Skeletal muscle cell (primary cell): ENCODE data around the gene RIIAD1.
A peak's percentile ranks its signal among the peaks of the same experiment; 100 is the strongest.

ENCODE experiments used
- DNase-seq: peaks from one replicate; pipeline ENCODE4 v3.0.0-alpha.2; 2010; ENCODE audit warnings: low read depth
- H3K4me3 ChIP-seq: 2 replicates; pipeline ENCODE4 v1.5.1; 2011; ENCODE audit warnings: low read depth, mild to moderate bottlenecking, control low read depth, low read length, moderate library complexity

Gene RIIAD1

DNA sequence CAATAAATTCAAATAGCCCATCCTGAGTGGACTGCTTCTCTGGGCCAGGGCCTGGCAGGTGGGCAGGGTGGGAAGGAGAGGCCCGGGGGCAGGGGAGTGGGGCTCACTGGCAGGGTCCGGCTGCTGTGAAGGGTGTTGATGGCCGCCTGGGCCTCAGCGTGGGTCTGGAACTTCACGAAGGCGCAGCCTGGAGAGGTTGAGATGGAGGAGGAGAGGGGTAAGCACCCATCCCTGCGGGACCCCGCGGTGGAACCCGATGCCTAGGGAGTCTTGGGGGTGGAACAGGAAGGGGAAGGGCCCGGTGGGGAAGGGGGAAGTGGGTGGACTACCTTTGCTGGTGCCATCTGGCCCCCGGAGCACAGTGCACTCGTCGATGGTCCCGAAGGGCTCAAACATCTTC lies 12.4 kb upstream of the RIIAD1 start:
- no peak overlapping the region for H3K4me3 ChIP-seq
- no peak for DNase-seq

DNA sequence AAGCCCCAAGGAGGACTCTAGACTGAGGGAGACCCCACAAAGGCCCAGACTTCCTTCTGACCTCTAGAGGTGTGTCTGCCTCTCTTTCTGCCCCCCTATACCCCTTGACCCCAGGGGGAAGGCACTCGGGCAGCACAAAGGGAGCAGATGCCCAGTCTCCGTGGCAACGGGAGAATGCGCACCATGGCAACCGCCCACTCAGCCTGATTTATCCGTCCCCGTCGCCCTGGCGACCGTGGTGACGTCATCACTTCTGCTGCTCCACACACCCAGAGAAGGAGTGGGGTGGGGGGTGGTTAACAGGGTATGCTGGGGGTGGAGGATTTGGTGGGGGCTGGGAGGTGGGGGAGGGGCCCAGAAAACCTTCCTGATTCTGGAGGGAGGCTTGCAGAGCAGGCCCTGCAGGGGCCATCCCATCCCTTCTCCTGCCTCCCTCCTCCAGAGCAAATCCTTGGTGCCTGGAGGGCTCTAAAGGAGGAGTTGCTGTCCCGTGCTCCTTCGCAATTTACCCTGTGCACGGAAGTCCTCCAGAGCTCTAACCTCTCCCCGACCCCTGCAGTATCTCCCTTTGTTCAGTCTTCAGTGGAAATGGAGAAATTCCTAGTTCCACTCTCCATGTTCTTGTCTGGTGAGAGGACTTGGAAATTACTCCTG lies 11.0 kb upstream of the RIIAD1 start:
- no peak for DNase-seq
- H3K4me3 ChIP-seq, result no peak overlapping the region

DNA sequence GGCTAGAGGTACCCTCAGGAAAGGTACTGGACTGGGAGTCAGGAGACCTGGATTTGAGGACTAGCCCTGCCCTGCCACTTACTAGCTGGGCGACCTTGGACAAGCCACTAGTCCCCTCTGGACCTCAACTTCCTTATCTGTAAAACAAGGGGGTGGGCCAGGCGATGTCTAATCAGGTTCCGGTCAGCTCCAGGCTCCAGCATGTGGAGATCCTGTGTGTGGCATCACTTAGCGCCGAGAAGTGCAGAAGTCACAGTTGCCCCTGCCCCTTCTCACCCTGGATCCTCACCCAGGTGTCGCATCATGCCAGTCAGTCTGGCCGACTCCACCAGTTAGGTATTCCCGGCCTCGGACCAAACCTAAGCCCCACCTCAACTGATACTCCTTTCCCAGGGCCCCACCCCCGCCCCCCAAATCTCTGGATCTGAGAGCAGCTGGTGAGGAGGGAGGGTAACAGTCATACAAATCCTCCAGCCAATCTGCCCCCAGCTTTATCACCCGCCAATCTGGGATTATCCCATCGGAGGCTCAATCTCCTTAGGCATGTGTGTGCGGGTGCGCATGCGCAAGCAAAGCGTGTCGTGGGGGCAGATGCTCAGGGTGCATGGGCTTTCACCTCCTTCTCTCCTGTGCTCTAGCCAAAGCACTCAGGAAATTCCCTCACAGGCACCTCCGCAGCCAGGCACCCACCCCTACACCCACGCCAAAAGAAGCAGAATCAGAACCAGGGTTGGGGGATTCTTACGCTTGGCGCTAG lies 10.1 kb upstream of the RIIAD1 start:
- no peak overlapping the region for H3K4me3 ChIP-seq
- no peak for DNase-seq

DNA sequence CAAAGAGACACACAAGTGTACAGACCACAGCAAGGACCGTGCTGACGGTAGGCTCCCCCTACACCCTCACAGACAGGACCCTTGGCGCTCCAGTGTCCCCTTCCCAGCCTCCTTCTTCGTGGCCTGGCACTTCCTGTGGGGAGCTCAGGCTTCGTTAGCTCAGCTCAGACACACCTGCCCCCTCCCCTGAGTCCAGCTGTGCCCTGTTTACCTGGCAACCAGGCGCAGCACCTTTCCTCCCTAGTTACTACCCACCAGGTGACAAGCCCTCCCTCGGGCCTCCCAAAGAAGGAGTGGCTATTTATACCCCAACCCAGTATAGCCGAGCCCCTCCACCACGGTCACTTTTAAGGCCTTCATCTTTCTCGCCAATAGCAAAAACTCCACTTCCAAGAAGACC lies 9.4 kb upstream of the RIIAD1 start:
- DNase-seq, result no peak
- H3K4me3 ChIP-seq, result no peak overlapping the region

DNA sequence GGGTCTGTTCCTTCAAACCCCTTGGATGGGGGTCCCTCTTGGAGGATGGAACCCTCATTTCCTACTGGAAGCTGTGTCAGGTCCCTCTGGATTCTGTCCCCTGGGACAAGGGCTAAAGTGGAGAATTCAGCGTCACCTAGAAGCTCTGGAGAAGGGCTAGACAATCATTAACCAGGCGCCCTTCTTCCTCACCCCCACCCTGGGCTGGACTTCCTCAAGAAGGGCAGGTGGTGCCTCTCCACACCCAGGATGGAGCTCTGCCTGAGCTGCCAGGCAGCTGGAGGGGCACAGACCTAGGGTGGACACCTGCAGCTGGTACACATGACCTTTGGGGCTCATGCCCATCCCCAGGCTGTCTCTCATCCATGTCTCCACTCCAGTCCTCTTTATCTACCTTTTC lies 8.3 kb upstream of the RIIAD1 start:
- H3K4me3 ChIP-seq, result no peak overlapping the region
- no peak for DNase-seq

DNA sequence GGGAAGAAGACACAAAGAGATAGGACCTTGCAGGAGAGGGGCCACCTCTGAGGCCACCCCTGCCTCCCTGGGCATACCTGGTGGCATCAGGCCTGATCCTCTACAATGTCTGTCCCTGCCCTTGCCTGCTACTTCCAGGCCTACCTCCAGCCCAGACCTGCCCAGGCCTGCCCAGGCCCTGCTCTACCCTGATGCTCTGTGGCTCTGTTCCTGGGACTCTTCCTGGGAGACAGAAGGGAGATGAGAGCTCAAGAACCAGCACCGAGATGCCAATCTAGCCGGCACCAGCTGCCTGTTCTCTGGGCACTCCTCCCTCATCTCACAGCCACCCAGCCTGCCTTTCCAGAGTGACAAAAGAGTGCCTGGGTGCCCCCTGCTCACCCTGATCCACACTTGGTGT lies 7.4 kb upstream of the RIIAD1 start:
- no peak for DNase-seq
- no peak overlapping the region for H3K4me3 ChIP-seq

DNA sequence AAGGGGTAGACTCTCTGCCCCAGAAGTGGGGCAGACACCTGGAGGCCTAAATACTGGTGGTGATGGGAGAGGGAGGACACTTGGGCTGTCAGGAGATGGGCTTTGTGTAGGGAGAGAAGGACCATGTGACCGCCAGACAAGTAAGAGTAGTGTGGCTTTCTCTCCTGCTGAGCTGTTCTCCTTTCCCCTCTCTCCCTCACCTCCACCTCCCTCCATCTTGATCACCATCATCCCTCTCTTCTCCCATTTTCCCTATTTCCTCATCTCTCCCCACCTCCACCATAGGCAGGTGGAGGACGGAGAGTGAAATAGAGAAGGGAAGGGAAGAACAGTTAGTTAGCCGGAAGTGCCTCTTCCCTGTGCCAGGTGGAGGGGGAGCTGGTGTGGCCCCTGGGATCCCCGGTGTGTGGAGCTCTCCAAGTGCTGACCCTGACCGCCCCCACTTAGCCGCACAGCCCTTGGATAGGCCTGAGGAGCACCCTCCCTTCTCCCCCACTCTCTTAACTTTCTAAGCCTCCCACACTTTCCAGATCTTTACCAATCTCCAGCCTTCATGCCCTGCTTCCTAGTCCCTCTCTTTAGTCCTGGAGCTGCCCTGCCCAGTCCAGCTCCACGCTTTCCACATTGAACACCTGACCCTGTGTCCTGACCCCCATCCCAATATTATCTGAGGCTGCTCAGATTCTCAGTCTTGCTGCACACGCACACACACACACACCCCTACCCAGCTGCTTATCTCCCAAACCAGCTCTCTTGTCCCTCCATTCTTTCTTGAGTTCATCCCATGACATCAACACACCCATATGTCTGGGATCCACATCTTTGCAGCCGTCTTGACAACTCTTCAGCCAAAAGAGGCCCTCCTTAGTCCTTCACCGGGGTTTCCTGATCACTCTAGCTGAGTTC lies 6.2 kb upstream of the RIIAD1 start:
- H3K4me3 ChIP-seq, result no peak overlapping the region
- no peak for DNase-seq

DNA sequence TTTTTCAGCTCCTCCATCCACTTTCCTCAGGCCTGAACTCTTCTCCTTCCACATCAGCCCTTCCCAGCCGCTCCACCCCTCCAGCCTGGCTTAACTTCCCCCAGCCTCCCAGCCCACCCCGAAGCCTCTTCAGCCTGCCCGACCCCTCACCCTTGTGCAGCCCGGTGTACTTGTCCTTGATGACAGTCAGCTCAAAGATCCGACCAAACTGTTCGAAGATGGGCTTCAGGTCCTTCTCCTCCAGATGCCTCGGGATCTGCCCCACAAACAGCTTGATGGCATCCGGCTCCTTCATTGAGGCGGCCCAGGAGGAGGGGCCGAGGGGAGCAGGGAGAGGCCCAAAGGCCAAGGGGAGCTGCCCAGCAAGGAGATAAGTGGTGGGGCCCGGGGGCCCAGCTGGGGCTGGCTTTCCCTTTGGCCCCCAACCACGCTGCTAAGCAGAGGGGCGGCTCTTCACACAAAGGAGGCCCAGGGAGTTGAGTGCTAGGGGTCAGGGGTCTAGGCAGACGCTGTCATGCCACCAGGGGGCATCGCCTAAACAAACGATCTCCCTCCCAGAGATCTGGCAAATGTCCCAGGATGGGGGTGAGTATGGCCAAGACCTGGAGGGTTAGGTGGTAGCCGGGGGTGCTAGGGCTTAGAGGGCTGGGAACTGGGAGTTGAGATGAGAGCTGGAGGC lies 5.5 kb upstream of the RIIAD1 start:
- no peak overlapping the region for H3K4me3 ChIP-seq
- DNase-seq, result no peak

DNA sequence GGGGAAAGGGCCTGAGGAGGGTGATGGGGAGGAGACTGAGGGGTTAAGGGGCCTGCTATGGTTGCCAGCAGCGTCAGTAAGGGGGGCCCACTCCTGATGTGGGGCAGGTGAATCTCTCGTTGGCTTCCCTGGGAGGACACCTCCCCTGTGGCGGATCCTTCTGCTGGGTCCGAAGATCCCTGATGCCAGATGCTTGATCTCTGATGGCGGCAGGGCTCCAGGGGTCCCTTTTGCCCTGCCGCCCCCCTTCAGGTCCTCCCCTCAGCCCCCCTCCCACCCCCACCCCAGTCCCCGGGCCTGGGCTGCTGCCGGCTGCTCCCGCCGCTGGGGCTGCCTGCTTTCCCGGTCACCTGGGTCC lies 4.9 kb upstream of the RIIAD1 start:
- DNase-seq, result no peak
- H3K4me3 ChIP-seq, result no peak overlapping the region

DNA sequence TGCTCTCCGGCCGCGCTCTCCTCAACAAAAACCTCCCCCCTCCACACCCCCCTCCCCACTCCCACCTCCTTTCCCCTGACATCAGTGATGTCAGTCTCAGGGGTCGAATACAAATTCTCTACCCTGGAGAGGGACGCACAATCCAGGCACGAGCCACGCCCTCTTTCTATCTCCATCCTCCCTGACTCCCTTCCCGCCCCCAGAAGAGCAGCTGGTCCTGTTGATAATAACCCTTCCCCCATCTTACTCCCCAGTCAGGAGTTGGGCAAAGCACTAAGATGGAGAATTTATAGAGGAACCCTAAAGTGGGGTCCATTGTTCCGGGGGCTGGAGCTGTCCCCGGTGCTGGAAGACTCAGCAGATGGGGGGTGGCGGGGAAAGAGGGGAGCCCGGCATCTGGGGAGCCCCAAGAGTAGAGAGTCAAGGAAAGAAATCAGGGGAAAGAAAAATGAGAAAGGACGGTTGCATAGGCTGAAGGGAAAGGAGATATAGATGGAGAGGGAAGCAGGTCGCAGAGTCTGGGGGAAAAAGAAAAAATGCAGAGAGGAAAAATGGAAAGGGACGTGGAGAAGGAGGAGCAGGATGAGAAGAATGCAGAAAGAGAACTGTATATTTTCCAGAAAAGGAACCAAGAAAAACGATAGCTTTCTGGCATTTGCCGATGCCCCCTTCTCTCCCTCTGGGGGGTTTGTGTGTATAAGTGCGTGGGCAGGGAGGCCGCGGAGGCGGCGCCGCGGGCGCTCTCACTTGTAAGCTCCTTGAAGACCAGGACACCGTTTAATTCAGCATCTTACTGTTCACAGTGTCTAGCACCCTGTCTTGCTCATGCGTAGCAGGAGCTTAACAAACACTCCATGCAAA lies 4.3 kb upstream of the RIIAD1 start, which contains the start of gene CELF3:
Gene CELF3 (minus strand): TSS at position 33 of the 861 bp plus-strand sequence. CDS start 783 bp downstream, outside the sequence.
- DNase-seq, result no peak
- H3K4me3 ChIP-seq, result no peak within 1 kb of the TSS

DNA sequence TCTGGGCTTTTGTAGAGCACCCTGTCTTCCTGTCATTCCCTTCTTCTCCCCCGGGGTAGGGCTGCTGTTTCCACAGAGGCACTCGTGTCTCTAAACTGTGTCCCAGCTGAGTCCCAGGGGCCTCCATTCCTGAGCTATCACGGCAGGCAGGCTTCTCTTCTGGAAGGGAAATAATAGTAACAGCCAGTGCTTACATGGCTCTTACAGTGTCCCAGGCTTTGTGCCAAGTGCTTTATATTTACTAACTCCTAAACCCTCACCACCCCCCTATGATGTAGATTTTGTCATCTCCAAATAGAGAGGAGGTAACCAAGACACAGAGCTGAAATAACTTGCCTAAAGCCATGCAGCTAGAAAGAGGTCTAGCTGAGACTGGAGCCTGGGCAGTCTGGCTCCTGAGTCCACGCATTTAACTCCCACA lies 3.3 kb upstream of the RIIAD1 start:
- no peak overlapping the region for H3K4me3 ChIP-seq

DNA sequence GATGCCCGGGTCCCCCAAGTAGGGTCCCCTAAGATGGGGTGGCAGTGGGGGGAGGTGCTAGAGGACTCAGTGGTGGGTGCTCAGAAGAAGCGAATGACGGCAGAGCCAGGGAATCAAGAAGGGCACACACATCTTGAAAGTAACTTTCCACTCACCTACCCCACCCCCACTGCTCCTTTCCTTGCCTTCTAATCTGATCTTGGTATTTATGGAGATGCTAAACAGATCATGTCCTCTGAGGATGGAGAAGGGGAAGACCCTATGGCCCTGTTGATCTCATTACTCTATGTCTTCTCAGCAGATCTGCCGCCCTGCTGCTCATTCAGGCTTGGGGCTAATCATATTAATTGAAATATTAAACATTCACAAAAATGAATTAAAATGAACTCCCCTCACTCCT lies 2.7 kb upstream of the RIIAD1 start:
- no peak for DNase-seq
- no peak overlapping the region for H3K4me3 ChIP-seq

More for the DNA sequence above, 3.3 kb upstream of the RIIAD1 start:
- DNase-seq, result no peak

DNA sequence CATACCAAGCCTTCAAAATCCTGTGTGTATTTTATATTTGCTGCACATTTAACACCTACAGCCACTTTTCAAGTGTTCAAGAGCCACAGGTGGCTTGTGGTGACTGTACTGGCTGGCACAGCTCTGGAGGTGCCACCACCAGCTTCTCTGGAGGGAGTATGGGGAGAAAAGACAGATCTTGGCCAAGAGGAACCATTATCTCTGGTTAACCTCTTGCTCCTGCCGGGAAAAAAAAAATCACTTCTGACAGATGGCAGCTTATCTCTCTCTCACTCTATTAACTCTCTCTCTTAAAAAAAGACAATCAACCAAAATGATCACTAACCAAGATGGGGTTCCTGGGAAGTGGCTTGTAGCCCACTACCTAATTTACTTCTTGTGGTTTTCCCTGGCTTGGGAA lies 1.2 kb upstream of the RIIAD1 start:
- no peak overlapping the region for H3K4me3 ChIP-seq
- no peak for DNase-seq

DNA sequence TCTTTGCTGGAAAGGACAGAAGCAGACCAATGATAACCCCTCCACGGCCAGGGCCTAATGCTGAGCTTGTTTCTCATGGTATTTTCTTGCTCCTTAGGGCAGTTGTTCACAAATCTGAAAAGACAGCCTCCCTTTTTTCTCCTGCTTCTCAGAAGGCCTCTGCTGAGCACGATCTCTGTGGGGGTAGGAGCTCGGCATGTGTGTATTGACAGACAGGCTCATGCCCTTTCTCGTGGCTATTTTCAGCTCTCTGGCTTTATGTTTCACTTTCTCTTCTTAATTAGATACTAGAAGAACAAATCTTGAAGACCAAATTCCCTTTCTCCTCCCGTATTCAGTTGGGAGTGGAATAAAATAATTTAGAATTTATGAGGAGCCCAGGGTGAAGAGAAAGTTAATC lies 768 bp upstream of the RIIAD1 start:
- peak overlapping the region; percentile 56 for H3K4me3 ChIP-seq
- no peak for DNase-seq

DNA sequence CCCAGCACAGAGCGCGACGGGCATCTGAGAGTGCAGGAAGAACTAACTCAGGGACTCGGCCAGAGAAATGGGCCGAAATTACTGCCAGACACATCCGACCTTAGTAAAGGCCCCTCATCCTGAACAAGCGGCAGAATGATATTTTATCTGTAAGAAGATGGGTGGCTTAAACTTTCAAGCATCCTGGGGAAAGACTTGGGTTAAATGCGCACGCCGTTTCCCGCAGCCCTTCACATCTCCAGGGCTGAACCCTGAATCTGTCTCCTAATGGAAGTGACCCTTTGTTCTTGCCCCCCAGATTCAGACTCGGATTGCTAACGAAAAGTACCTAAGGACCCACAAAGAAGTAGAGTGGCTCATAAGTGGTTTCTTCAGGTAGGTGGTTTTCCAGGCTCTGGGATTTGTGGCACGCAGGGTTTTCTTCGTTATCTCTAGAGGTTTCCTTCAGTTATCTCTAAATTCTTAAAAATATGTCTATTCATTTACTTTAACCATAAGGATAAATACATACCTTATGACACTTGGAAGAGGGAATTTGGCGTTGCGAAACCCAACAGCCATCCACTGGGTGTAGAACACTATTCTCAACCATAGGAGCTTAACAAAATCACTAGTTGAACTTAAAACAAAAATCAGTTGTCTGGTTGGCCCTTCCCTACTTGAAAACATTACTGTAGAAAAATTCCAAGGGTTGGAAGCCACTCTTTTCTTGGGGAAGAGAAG lies 627 bp downstream of the RIIAD1 start:
- peak overlapping the region; percentile 56 for H3K4me3 ChIP-seq
- DNase-seq, result no peak

DNA sequence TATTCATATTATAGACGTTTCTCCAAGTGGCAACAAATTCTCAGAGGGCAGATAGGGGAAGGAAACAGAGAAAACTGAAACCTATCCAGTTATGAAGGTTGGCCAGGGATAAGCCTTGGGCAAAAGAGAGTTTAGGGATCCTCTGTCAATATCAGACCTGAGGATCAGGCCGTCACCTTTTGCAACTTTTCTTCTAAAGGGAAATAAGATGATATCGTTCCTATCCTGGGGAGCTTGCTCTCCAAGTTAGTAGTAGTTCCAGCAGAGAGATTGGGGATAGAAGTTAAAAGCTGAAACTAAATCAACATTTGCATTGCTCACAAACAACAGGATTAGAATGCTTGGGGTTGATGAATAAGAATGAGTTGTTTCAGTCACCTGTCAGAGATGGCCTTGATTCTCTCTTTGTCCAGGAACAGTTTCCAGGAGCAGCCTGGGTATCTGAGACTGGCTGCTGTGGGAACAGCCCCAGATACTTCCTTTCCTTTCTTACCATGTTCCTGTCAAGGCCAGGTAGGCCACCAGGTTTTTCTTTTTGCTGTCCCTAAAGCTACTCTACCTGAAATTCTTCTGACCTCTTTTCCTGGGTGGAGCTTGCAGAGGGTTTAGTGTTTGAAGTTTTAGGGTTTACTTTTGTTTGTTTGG lies 2.5 kb downstream of the RIIAD1 start:
- DNase-seq, result no peak

DNA sequence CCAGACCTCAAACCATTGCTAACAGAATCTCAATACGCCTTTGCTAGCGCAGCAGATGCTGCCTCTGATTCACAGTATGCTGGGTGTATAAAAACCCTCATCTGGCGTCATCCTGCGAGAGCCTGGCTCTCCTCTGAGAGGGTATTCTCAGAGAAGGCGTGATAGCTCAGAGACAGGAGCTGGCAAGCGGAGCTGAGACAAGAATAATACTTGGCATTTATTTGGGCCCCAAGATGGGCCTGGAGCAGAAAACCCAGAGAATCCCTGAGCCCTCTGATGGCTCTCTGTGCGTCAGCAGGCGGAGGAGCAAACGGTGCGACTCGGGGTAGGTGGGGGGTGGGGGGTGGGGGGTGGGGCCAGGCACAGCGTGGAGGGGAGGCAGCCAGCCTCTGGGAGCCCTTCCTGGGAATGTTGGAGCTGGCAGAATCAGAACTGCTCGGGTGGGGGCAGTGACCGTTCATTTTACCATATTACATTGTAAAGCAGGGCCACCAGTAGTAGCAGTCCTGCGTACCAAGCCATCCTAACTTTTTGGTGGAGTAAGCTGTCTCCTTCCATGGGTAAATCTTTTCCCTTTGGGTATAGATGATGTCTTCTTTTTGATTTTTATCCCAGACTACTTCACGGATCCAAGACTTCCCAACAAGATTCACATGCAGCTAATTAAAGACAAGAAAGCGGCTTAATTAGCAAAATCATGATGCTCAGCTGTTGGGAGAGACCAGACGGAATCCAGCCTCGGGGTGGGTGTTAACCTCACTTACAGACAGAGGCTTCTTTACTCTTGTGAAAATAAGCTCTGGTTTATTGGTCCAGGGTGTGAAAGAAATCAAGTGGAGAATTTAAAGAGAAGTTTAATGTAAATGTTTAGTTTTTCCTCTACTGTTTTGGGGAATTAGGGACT lies 7.1 kb downstream of the RIIAD1 start:
- DNase-seq, result peak; percentile 16
- no peak overlapping the region for H3K4me3 ChIP-seq

More for the DNA sequence above, 2.5 kb downstream of the RIIAD1 start:
- no peak overlapping the region for H3K4me3 ChIP-seq
